Measurements from ENCODE around the gene PON3.

PON3 gene

GRCh38 chr7:95324431-95324830, 71.7 kb downstream of the PON3 start, which contains the start of gene PON1:
PON1 (minus strand) TSS chr7:95324532; CDS start chr7:95324475, 57 bp downstream.
- no peak within 1 kb of the TSS for H3K4me3 ChIP-seq (ENCODE audit: low read depth, low read length)
- TF ChIP-seq MYC (IDR thresholded peaks at IDR 0.05; ENCODE audit: low read depth, low read length) (no peak), MAX (IDR thresholded peaks at IDR 0.05; ENCODE audit: low read depth, low read length) (no peak), CTCF (IDR thresholded peaks at IDR 0.05; ENCODE audit: low read depth, low read length) (no peak), POLR2A (IDR thresholded peaks at IDR 0.05; ENCODE audit: extremely low read depth, insufficient read length) (no peak)
- DNase-seq (ENCODE audit: low read depth) = no peak

- no peak overlapping the region for H3K4me3 ChIP-seq (ENCODE audit: low read depth, low read length)
- TF ChIP-seq MAX (IDR thresholded peaks at IDR 0.05; ENCODE audit: low read depth, low read length) (no peak), MYC (IDR thresholded peaks at IDR 0.05; ENCODE audit: low read depth, low read length) (no peak), CTCF (IDR thresholded peaks at IDR 0.05; ENCODE audit: low read depth, low read length) (no peak), POLR2A (IDR thresholded peaks at IDR 0.05; ENCODE audit: extremely low read depth, insufficient read length) (no peak)
- no peak for DNase-seq (ENCODE audit: low read depth)
Measured at GRCh38 chr7:95323410-95324129, 72.6 kb downstream of the PON3 start.

GRCh38 chr7:95322854-95323253, 73.3 kb downstream of the PON3 start:
- TF ChIP-seq POLR2A (IDR thresholded peaks at IDR 0.05; ENCODE audit: extremely low read depth, insufficient read length) (no peak), MAX (IDR thresholded peaks at IDR 0.05; ENCODE audit: low read depth, low read length) (no peak), CTCF (IDR thresholded peaks at IDR 0.05; ENCODE audit: low read depth, low read length) (no peak), MYC (IDR thresholded peaks at IDR 0.05; ENCODE audit: low read depth, low read length) (no peak)
- no peak overlapping the region for H3K4me3 ChIP-seq (ENCODE audit: low read depth, low read length)
- no peak for DNase-seq (ENCODE audit: low read depth)

- no peak for DNase-seq (ENCODE audit: low read depth)
- no peak for TF ChIP-seq POLR2A (IDR thresholded peaks at IDR 0.05; ENCODE audit: extremely low read depth, insufficient read length)
- TF ChIP-seq MYC (IDR thresholded peaks at IDR 0.05; ENCODE audit: low read depth, low read length) = no peak
- TF ChIP-seq MAX (IDR thresholded peaks at IDR 0.05; ENCODE audit: low read depth, low read length) = no peak
- TF ChIP-seq CTCF (IDR thresholded peaks at IDR 0.05; ENCODE audit: low read depth, low read length) = no peak
- no peak overlapping the region for H3K4me3 ChIP-seq (ENCODE audit: low read depth, low read length)
Measured at GRCh38 chr7:95322396-95322795, 73.8 kb downstream of the PON3 start.

- DNase-seq (ENCODE audit: low read depth) = no peak
- TF ChIP-seq CTCF (IDR thresholded peaks at IDR 0.05; ENCODE audit: low read depth, low read length) = no peak
- no peak for TF ChIP-seq MYC (IDR thresholded peaks at IDR 0.05; ENCODE audit: low read depth, low read length)
- TF ChIP-seq POLR2A (IDR thresholded peaks at IDR 0.05; ENCODE audit: extremely low read depth, insufficient read length) = no peak
- no peak for TF ChIP-seq MAX (IDR thresholded peaks at IDR 0.05; ENCODE audit: low read depth, low read length)
- no peak overlapping the region for H3K4me3 ChIP-seq (ENCODE audit: low read depth, low read length)
Measured at GRCh38 chr7:95321720-95322119, 74.5 kb downstream of the PON3 start.

Data from NB4 (cell line).